AG04449 (cell line): ENCODE measurements around the gene SGF29.

Experiments used
- CTCF ChIA-PET: fragments of 350-600 bp; formaldehyde crosslinking; extraction: SDS; loops from one replicate; lab custom pipeline; 2021; ENCODE audit warnings: antibody characterized with exemption; lab: Yijun Ruan, JAX
- POLR2A ChIA-PET: fragments of 400-600, 350-600 bp; formaldehyde crosslinking; extraction: SDS; loops from one replicate; lab custom pipeline; 2020; ENCODE audit warnings: antibody characterized with exemption, inconsistent platforms; lab: Yijun Ruan, JAX
- DNase-seq: peaks from one replicate; pipeline ENCODE4 v3.0.0-alpha.2; 2010; ENCODE audit warnings: low read depth, low spot score
- H3K4me3 ChIP-seq: 2 replicates; pipeline ENCODE4 v1.5.1; 2011; ENCODE audit warnings: low read depth, mild to moderate bottlenecking, control low read depth, low read length
- TF ChIP-seq, protein P1 (sequence below): IDR thresholded peaks from one replicate; pipeline ENCODE4 v1.5.1; 2011; ENCODE audit warnings: mild to moderate bottlenecking, moderate library complexity, low read length, control low read depth, inconsistent platforms; ENCODE audit not compliant: insufficient read depth; ENCODE audit errors: missing control alignments

Gene SGF29

DNA sequence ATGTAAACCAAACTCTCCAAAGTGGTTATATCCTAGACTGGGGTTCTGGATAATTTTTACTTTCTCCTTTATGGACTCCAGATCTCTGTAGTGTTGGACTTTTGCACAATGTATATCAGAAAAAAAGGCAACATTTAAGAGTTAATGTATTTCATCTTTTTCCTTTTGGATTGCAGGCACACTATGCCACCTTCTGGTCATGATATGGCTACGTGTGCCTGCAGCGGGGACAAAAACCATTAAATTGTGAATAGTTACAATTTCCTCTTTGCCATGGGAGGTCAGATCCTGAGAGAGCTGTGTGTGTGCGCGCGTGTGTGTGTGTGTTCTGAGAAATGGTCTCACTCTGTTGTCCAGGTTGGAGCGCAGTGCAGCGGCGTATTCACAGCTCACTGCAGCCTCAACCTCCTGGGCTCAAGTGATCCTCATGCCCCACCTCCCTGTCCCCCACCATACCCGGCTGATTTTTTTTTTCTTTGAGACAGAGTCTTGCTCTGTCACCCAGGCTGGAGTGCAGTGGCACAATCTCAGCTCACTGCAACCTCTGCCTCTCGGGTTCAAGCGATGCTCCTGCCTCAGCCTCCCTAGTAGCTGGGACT is 4.3 kb upstream of the SGF29 start:
- ChIA-PET POLR2A (no interaction called here), CTCF (interaction anchor here (1.0 to 2.2 kb wide), 5 partner anchors 8 to 399 kb away, joined by 3 to 7 read pairs (median 4); no protein-coding TSS in a partner anchor)
- TF ChIP-seq, protein P1, sequence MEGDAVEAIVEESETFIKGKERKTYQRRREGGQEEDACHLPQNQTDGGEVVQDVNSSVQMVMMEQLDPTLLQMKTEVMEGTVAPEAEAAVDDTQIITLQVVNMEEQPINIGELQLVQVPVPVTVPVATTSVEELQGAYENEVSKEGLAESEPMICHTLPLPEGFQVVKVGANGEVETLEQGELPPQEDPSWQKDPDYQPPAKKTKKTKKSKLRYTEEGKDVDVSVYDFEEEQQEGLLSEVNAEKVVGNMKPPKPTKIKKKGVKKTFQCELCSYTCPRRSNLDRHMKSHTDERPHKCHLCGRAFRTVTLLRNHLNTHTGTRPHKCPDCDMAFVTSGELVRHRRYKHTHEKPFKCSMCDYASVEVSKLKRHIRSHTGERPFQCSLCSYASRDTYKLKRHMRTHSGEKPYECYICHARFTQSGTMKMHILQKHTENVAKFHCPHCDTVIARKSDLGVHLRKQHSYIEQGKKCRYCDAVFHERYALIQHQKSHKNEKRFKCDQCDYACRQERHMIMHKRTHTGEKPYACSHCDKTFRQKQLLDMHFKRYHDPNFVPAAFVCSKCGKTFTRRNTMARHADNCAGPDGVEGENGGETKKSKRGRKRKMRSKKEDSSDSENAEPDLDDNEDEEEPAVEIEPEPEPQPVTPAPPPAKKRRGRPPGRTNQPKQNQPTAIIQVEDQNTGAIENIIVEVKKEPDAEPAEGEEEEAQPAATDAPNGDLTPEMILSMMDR = peak; percentile 18
- DNase-seq = no peak
- no peak overlapping the region for H3K4me3 ChIP-seq

DNA sequence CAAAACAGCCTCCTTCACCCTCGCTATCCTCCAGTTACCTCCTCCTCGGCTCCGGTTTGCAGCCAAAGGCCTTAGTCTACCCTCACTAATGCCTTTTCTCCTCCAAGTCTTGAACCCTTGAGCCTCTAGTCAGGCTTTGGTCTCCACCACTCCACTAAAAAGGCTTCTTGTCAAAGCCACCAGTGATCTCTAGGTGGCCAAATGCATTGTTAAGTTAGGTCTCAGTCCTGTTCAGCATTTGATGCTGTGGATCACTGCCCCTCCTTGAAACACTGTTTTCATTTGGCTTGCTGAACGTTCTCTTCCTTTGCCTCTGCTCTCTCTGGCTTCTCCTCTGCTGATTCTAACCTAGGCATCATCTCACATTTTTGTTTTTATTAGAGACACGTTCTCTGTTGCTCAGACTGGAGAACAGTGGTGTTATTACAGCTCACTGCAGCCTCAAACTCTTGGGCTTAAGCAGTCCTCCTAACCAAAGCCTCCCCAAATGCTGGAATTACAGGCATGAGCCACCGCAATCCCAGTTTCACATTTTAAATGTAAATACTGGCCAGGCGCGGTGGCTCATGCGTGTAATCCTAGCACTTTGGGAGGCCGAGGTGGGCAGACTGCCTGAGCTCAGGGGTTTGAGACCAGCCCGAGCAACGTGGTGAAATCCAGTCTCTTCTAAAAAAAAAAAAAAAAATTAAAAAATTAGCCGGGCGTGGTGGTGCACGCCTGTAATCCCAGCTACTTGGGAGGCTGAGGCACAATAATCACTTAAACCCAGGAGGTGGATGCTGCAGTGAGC is 1.1 kb downstream of the SGF29 start:
- POLR2A ChIA-PET = interaction anchor here (1.0 to 1.1 kb wide), 2 partner anchors 14 to 17 kb away, joined by 3 read pairs; no protein-coding TSS in a partner anchor

DNA sequence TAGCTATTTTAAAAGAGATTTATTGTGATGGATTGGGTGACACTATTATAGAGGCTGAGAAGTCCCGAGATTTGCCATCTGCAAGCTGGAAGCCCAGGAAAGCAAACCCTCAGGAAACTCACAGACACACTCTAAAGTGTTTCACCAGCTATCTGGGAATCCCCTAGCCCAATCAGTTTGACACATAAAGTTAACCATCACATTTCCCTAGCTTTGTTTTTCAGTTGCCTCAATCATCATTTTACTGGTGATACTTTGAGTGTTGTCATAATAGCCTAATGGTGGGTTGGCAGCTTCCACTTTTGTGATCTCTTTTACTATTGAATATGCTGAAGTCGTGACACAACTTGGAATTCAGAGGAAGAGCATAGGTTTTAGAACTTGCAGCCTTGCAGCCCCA is 1.8 kb downstream of the SGF29 start:
- POLR2A ChIA-PET = no interaction called here
- DNase-seq = no peak
- TF ChIP-seq, protein P1 = no peak
- CTCF ChIA-PET = interaction anchor here (1.1 to 1.4 kb wide), 6 partner anchors 11 to 64 kb away, joined by 3 to 5 read pairs (median 4); partner anchors contain the start of gene CLN3
- H3K4me3 ChIP-seq = no peak overlapping the region

More for the DNA sequence above, 1.1 kb downstream of the SGF29 start:
- no peak for DNase-seq
- peak overlapping the region; percentile 63 for H3K4me3 ChIP-seq
- CTCF ChIA-PET = interaction anchor here (1.1 to 1.7 kb wide), 8 partner anchors 8 to 64 kb away, joined by 3 to 7 read pairs (median 4); partner anchors contain the start of gene CLN3
- TF ChIP-seq, protein P1 = no peak

DNA sequence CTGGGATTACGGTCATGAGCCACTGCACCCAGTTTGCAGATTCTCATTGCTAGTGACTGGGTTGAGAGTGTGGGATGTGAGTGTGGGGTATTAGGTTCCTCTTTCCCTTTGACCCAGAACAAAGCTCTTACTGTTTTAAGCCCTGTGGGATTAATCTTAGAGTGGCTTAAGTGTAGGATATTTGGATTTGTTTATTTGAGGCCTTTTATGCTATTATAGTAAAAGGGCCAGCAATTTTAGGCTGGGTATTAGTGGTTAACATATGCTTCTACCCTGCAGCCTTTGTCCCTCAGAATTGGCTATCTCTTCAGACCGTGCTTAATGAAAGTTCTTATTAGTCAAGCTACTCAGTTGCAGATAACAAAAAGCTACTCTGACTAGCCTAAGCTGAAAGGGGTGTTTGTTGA is 3.2 kb downstream of the SGF29 start:
- H3K4me3 ChIP-seq = no peak overlapping the region
- ChIA-PET POLR2A (interaction anchor here (0.7 kb wide), 1 partner anchor 28 kb away, joined by 3 read pairs; no protein-coding TSS in a partner anchor), CTCF (interaction anchor here (1.2 to 1.4 kb wide), 2 partner anchors 16 to 65 kb away, joined by 3 read pairs; partner anchors contain the start of gene CLN3)
- TF ChIP-seq, protein P1 = no peak
- DNase-seq = no peak

DNA sequence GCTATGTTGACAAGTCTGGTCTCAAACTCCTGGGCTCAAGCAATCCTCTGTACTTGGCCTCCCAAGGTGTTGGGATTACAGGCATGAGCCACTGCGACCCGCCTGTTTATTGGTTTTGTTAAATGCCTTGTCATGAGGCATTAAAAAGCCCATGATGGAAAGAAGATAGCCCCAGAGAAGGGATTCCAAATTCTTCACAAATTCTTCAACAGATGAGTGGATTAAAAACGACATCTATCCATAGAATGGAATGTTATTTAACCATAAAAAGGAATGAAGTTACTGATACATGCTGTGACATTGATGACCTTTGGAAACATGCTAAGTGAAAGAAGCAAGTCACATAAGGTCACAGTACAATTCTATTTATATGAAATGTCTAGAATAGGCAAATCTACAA is 4.7 kb downstream of the SGF29 start:
- CTCF ChIA-PET = no interaction called here
- no peak for DNase-seq
- TF ChIP-seq, protein P1 = no peak
- H3K4me3 ChIP-seq = no peak overlapping the region
- POLR2A ChIA-PET = no interaction called here
